H1 (cell line): ENCODE measurements around the gene USHBP1. TPM values are rescaled to one million over a fixed set of nuclear protein-coding genes. Genes with fewer than 3 reads are reported as not detected.

ENCODE experiments used
- CTCF ChIA-PET: fragments of 300-600 bp; sonication (Branson Sonifier 250); formaldehyde crosslinking; loops from one replicate; lab custom pipeline; 2021; ENCODE audit not compliant: partially characterized antibody; lab: Charles Lee
- POLR2A ChIA-PET: fragments of 300-600 bp; sonication (Branson Sonifier 250); formaldehyde crosslinking; loops from one replicate; lab custom pipeline; 2021; ENCODE audit warnings: inconsistent platforms; ENCODE audit not compliant: partially characterized antibody; lab: Charles Lee
- DNase-seq, 2 experiments: peaks; one replicate each; pipeline versions ENCODE4 v3.0.0 to v3.0.0-alpha.2; 2010 to 2022; ENCODE audit warnings: low spot score in 2 of 2, low read depth in 1 of 2, mixed read lengths in 1 of 2
- FAIRE-seq: peaks from 2 replicates; lab custom pipeline; 2011; peaks lifted over from hg19 to GRCh38; lab: Jason Lieb, UNC
- H2AFZ ChIP-seq: 2 replicates; pipeline ENCODE4 v1.8.1; 2012; ENCODE audit warnings: low read length, inconsistent platforms
- H2AK5ac ChIP-seq: 2 replicates; pipeline ENCODE4 v1.6.1; 2013; ENCODE audit warnings: low read depth, low read length
- H2BK120ac ChIP-seq: replicated peaks from 2 replicates; pipeline ENCODE3; 2013; ENCODE audit warnings: low read depth, low read length, inconsistent platforms
- H2BK12ac ChIP-seq: 2 replicates; pipeline ENCODE4 v1.6.1; 2013; ENCODE audit warnings: low read depth, low read length
- H2BK15ac ChIP-seq: 2 replicates; pipeline ENCODE4 v1.6.1; 2013; ENCODE audit warnings: low read length
- H2BK20ac ChIP-seq: 2 replicates; pipeline ENCODE4 v1.6.1; 2013; ENCODE audit warnings: low read length
- H2BK5ac ChIP-seq: 2 replicates; pipeline ENCODE4 v1.6.1; 2013; ENCODE audit warnings: low read depth, low read length
- H3K14ac ChIP-seq: 2 replicates; pipeline ENCODE4 v1.6.1; 2013; ENCODE audit warnings: inconsistent platforms; ENCODE audit not compliant: insufficient read length
- H3K18ac ChIP-seq: 2 replicates; pipeline ENCODE4 v1.6.1; 2013; ENCODE audit warnings: low read length; ENCODE audit errors: extremely low read depth
- H3K23ac ChIP-seq: 2 replicates; pipeline ENCODE4 v1.6.1; 2013; ENCODE audit warnings: inconsistent platforms; ENCODE audit not compliant: insufficient read length
- H3K23me2 ChIP-seq: 2 replicates; pipeline ENCODE4 v1.6.1; 2013; ENCODE audit warnings: low read depth, low read length
- H3K27ac ChIP-seq: 2 replicates; pipeline ENCODE4 v1.6.1; 2011; ENCODE audit warnings: low read depth, low read length, inconsistent platforms
- H3K27me3 ChIP-seq, 4 experiments: replicated peaks in 1 of 4; 1 replicate in 1 of 4; 2 replicates in 3 of 4; pipeline versions ENCODE4 v1.6.1 to v1.8.1; 2011 to 2013; ENCODE audit warnings: low read length in 3 of 4, mild to moderate bottlenecking in 3 of 4, inconsistent platforms in 2 of 4, mixed read lengths in 2 of 4, moderate library complexity in 1 of 4; ENCODE audit not compliant: control insufficient read depth in 3 of 4, insufficient read depth in 3 of 4; ENCODE audit errors: extremely low read depth in 1 of 4
- H3K36me3 ChIP-seq, 4 experiments: 2 replicates each; pipeline versions ENCODE4 v1.6.1 to v1.8.1; 2011 to 2013; ENCODE audit warnings: mild to moderate bottlenecking in 4 of 4, low read length in 3 of 4, moderate library complexity in 2 of 4, control low read depth in 1 of 4, inconsistent platforms in 1 of 4; ENCODE audit not compliant: insufficient read depth in 4 of 4, control insufficient read depth in 2 of 4
- H3K4ac ChIP-seq: replicated peaks from 2 replicates; pipeline ENCODE3; 2013; ENCODE audit warnings: low read length, low read depth, mixed read lengths, inconsistent platforms; ENCODE audit not compliant: insufficient read length
- H3K4me1 ChIP-seq, 4 experiments: replicated peaks in 1 of 4; 1 replicate in 1 of 4; 2 replicates in 3 of 4; pipeline versions ENCODE4 v1.6.1 to v1.8.1; 2011 to 2013; ENCODE audit warnings: low read length in 3 of 4, inconsistent platforms in 2 of 4, mixed read lengths in 1 of 4; ENCODE audit not compliant: insufficient read depth in 4 of 4, control insufficient read depth in 3 of 4
- H3K4me2 ChIP-seq, 2 experiments: 2 replicates each; pipeline versions ENCODE4 v1.6.1 to v1.8.1; 2011 to 2013; ENCODE audit warnings: low read depth in 2 of 2, low read length in 2 of 2, control low read depth in 1 of 2, inconsistent platforms in 1 of 2, mild to moderate bottlenecking in 1 of 2; ENCODE audit not compliant: insufficient read depth in 1 of 2
- H3K4me3 ChIP-seq, 4 experiments: fragments of 200-600, 300-600 bp in 1 of 4; sonication (generic), shearing (Covaris generic), sonication (Bioruptor Twin) in 1 of 4; 2 replicates each; pipeline versions ENCODE4 v1.5.1 to v1.8.1; 2011 to 2016; ENCODE audit warnings: low read length in 4 of 4, low read depth in 3 of 4, control low read depth in 2 of 4, inconsistent platforms in 2 of 4, mild to moderate bottlenecking in 2 of 4, mixed read lengths in 1 of 4, moderate library complexity in 1 of 4; ENCODE audit not compliant: insufficient read depth in 2 of 4; ENCODE audit errors: extremely low read depth in 1 of 4
- H3K56ac ChIP-seq: replicated peaks from 2 replicates; pipeline ENCODE3; 2013; ENCODE audit warnings: low read depth, mild to moderate bottlenecking, mixed read lengths, low read length, inconsistent platforms; ENCODE audit not compliant: insufficient read length
- H3K79me1 ChIP-seq: 2 replicates; pipeline ENCODE4 v1.6.1; 2013; ENCODE audit warnings: low read depth, low read length, control low read depth
- H3K79me2 ChIP-seq, 2 experiments: 2 replicates each; pipeline versions ENCODE4 v1.6.1 to v1.8.1; 2012 to 2013; ENCODE audit warnings: low read length in 2 of 2, mild to moderate bottlenecking in 2 of 2, inconsistent platforms in 1 of 2; ENCODE audit not compliant: insufficient read depth in 2 of 2, control insufficient read depth in 1 of 2
- H3K9ac ChIP-seq, 4 experiments: replicated peaks in 1 of 4; 1 replicate in 1 of 4; 2 replicates in 3 of 4; pipeline versions ENCODE4 v1.6.1 to v1.8.1; 2011 to 2013; ENCODE audit warnings: low read depth in 3 of 4, low read length in 3 of 4, control low read depth in 2 of 4, mild to moderate bottlenecking in 2 of 4, moderate library complexity in 2 of 4, inconsistent platforms in 1 of 4; ENCODE audit errors: extremely low read depth in 1 of 4
- H3K9me3 ChIP-seq, 2 experiments: 2 replicates each; pipeline versions ENCODE4 v1.6.1 to v1.8.1; 2012 to 2013; ENCODE audit warnings: mild to moderate bottlenecking in 2 of 2, moderate library complexity in 2 of 2, control low read depth in 1 of 2, inconsistent platforms in 1 of 2, low read depth in 1 of 2, low read length in 1 of 2, mixed read lengths in 1 of 2; ENCODE audit not compliant: insufficient read depth in 2 of 2
- H4K20me1 ChIP-seq, 2 experiments: replicated peaks in 1 of 2; 2 replicates each; pipeline versions ENCODE3 to v1.8.1; 2011 to 2013; ENCODE audit warnings: inconsistent platforms in 2 of 2, low read length in 2 of 2, mild to moderate bottlenecking in 1 of 2; ENCODE audit not compliant: insufficient read depth in 2 of 2, control insufficient read depth in 1 of 2
- H4K5ac ChIP-seq: 2 replicates; pipeline ENCODE4 v1.6.1; 2013; ENCODE audit warnings: low read length, low read depth, mixed read lengths, inconsistent platforms; ENCODE audit not compliant: insufficient read length
- H4K8ac ChIP-seq: 2 replicates; pipeline ENCODE4 v1.8.0; 2013; ENCODE audit warnings: mild to moderate bottlenecking, moderate library complexity, low read length, inconsistent platforms; ENCODE audit not compliant: insufficient read depth; ENCODE audit errors: extremely low read depth
- H4K91ac ChIP-seq: replicated peaks from 2 replicates; pipeline ENCODE3; 2013; ENCODE audit warnings: low read length, mixed read lengths, inconsistent platforms; ENCODE audit not compliant: insufficient read length
- ASH2L ChIP-seq: fragments of 200-600, 300-600 bp; sonication (generic); IDR thresholded peaks from one replicate; pipeline ENCODE4 v1.7.1; 2017; ENCODE audit warnings: low read length
- BACH1 ChIP-seq: IDR thresholded peaks from 2 replicates; pipeline ENCODE4 v1.6.1; 2012; ENCODE audit warnings: low read length, improper control_type of control experiment
- CHD1 ChIP-seq: IDR thresholded peaks from 2 replicates; pipeline ENCODE4 v1.6.1; 2012; ENCODE audit warnings: low read depth, low read length, improper control_type of control experiment
- CHD2 ChIP-seq: IDR thresholded peaks from 2 replicates; pipeline ENCODE4 v1.6.1; 2012; ENCODE audit warnings: low read length, improper control_type of control experiment
- RAD21 ChIP-seq, 2 experiments: IDR thresholded peaks in 1 of 2; conservative IDR thresholded peaks in 1 of 2; 2 replicates each; pipeline ENCODE4 v1.6.1; 2011; ENCODE audit warnings: low read depth in 2 of 2, low read length in 2 of 2, improper control_type of control experiment in 1 of 2, inconsistent platforms in 1 of 2, mild to moderate bottlenecking in 1 of 2, moderate library complexity in 1 of 2
- SP4 ChIP-seq: IDR thresholded peaks from 2 replicates; pipeline ENCODE4 v1.6.1; 2012; ENCODE audit warnings: low read length, inconsistent platforms
- TBP ChIP-seq: IDR thresholded peaks from 2 replicates; pipeline ENCODE4 v1.6.1; 2011; ENCODE audit warnings: low read depth, low read length, improper control_type of control experiment
- YY1 ChIP-seq: IDR thresholded peaks from 2 replicates; pipeline ENCODE4 v1.6.1; 2011; ENCODE audit warnings: low read depth, mild to moderate bottlenecking, low read length
- WGBS, 2 experiments: shearing (Covaris generic) in 1 of 2; methylation state at CpG; one replicate each; pipeline versions ENCODE4 v1.1.6 to v1.1.7; 2013 to 2015; ENCODE audit warnings: low lambda C conversion rate in 2 of 2, mixed read lengths in 2 of 2, inconsistent platforms in 1 of 2, low coverage in 1 of 2, missing lambda C conversion rate in 1 of 2; ENCODE audit not compliant: insufficient replicate concordance in 2 of 2, insufficient coverage in 1 of 2, insufficient read length in 1 of 2; ENCODE audit errors: extremely low coverage in 1 of 2, missing lambda C conversion rate in 1 of 2; 5-methylcytosine and 5-hydroxymethylcytosine counted together
- polyA plus RNA-seq, 7 experiments: library from polyadenylated mRNA; depleted of rRNA in 3 of 7; stranded (reverse) in 5 of 7; unstranded in 2 of 7; fragments of >200 nt in 5 of 7; fragments of 200-250 nt in 2 of 7; gene quantifications; 1 replicate in 5 of 7; 2 replicates in 1 of 7; 4 replicates in 1 of 7; pipeline versions ENCODE4 v1.2.1 to v1.2.3, GENCODE V29; 2011 to 2013; ENCODE audit warnings: missing spikeins in 2 of 7, mixed read lengths in 2 of 7
- total RNA-seq: library from RNA; stranded (reverse); fragmentation: NEBNext Ultra II Directional; extraction: Animal tissue kit (Norgen Biotek cat#: 25700); gene quantifications from 2 replicates; pipeline ENCODE4 v1.2.1, GENCODE V29; 2021
- TF ChIP-seq, protein P1 (sequence below): IDR thresholded peaks from 2 replicates; pipeline ENCODE4 v1.6.1; 2012; ENCODE audit warnings: low read length, inconsistent platforms

USHBP1 gene
- total and polyA plus RNA-seq, 2 of the 8 experiments (the other 6 are each of a cell fraction or from before 2014, with no cell fraction given): 5.0 to 7.5 TPM

DNA sequence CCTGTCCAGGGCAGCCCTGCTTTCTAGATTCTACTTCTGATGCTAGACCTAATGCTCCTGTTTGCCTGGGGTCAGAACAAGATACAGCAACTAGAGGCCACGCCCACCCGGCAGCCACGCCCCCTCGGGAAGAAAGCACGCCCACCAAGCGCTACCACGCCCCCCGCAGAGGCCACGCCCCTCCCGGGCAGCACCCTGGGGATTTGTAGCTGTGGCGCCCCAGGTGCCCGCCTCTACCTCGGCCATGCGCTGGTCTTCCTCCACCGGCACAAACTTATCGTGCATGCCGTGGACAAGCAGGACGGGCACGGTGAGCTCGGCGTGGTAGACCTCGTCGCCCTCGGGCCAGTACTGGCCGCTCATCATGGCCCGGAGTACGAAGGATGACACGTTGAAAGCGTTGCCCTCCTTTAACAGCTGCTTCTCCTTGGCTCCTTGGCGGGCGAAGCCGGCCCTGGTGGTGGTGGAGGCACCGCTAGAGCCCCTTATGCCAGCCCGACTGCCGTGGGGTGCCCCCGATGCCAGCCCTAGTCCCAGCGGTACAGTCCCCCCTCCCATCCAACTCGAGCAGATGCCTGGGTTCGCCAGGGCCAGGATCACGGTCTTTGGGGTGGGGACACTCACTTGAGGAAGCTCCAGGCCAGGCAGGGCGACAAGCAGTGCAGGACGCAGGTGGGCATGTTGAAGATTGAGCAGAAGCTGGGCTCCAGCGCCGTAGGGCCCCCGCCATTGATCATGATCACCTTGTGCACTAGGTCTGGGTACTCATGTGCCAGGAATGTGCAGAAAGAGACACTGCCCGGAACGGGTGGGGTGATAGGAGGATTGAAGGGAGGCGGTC is 29.7 kb upstream of the USHBP1 start:
- ChIA-PET POLR2A (interaction anchor here (0.8 to 2.3 kb wide), 10 partner anchors 11 to 74 kb away, joined by 3 to 9 read pairs (median 3); partner anchors contain the start of genes BABAM1, DDA1 and MRPL34), CTCF (interaction anchor here (0.7 to 2.2 kb wide), 8 partner anchors 11 to 92 kb away, joined by 3 to 11 read pairs (median 4); partner anchors contain the start of genes ANKLE1, MRPL34 and USHBP1)
- Histone ChIP-seq H2AFZ (no peak overlapping the region), H3K27me3 (no peaks in the 10 kb centered on the region), H3K23ac (no peak overlapping the region), H4K91ac (no peak overlapping the region), H3K4me3 (peak overlapping the region in 1 of 4 experiments; percentile 67; a peak in 1 of 8 replicates), H2BK15ac (peak overlapping the region; percentile 65; the same call in 1 of the 2 replicates), H2BK5ac (peak overlapping the region; percentile 35; the same call in 1 of the 2 replicates), H3K79me1 (peaks cover 7% of the 10 kb centered on the region), H3K4me2 (peak overlapping the region; percentile 37 to 49), H3K4ac (no peak overlapping the region), H2BK20ac (no peak overlapping the region), H3K4me1 (peaks cover 0 to 5% (median 4%) of the 10 kb centered on the region in 4 experiments; a peak in 5 of 7 replicates), H3K14ac (no peak overlapping the region), H3K27ac (peak overlapping the region; percentile 9; the same call in 1 of the 2 replicates), H3K36me3 (peaks cover 0 to 14% (median 6%) of the 10 kb centered on the region in 4 experiments; a peak in 4 of 8 replicates), H3K9me3 (peaks cover 0 to 3% of the 10 kb centered on the region in 2 experiments; a peak in 1 of 4 replicates), H3K79me2 (peaks cover 0 to 6% of the 10 kb centered on the region in 2 experiments; a peak in 1 of 4 replicates), H2AK5ac (peak overlapping the region; percentile 87; the same call in 1 of the 2 replicates), H3K9ac (no peak overlapping the region), H2BK120ac (no peak overlapping the region), H3K56ac (no peak overlapping the region), H2BK12ac (peak overlapping the region; percentile 75; the same call in 1 of the 2 replicates), H3K18ac (no peak overlapping the region), H4K5ac (peak overlapping the region; percentile 47), H4K20me1 (peaks cover 0 to 8% of the 10 kb centered on the region in 2 experiments), H4K8ac (peak overlapping the region; percentile 59; the same call in 1 of the 2 replicates), H3K23me2 (peaks cover 5% of the 10 kb centered on the region; the same call in 1 of the 2 replicates)
- FAIRE-seq (peak; percentile 42), DNase-seq (peak in 1 of 2 experiments; percentile 99)
- 70% methylated on average over 45 of the region's 48 CpGs; no CpG with 5 or more reads in 1 of the 2 experiments for WGBS, 2 experiments
- no peak for TF ChIP-seq ASH2L
- TF ChIP-seq, protein P1, sequence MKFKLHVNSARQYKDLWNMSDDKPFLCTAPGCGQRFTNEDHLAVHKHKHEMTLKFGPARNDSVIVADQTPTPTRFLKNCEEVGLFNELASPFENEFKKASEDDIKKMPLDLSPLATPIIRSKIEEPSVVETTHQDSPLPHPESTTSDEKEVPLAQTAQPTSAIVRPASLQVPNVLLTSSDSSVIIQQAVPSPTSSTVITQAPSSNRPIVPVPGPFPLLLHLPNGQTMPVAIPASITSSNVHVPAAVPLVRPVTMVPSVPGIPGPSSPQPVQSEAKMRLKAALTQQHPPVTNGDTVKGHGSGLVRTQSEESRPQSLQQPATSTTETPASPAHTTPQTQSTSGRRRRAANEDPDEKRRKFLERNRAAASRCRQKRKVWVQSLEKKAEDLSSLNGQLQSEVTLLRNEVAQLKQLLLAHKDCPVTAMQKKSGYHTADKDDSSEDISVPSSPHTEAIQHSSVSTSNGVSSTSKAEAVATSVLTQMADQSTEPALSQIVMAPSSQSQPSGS: no peak
- TF ChIP-seq YY1: no peak
- no peak for TF ChIP-seq RAD21 (IDR thresholded peaks at IDR 0.05 in 1 of 2, conservative IDR thresholded peaks at IDR 0.05 in 1 of 2; ENCODE audit: low read depth in 2 of 2, low read length in 2 of 2)
- TF ChIP-seq CHD2: no peak
- TF ChIP-seq CHD1: no peak
- no peak for TF ChIP-seq BACH1
- peak; percentile 83; the same call in 1 of the 2 replicates for TF ChIP-seq SP4
- TF ChIP-seq TBP: no peak
